Measurements from ENCODE around the gene CPA4. TPM values are rescaled to one million over a fixed set of nuclear protein-coding genes. Genes with fewer than 3 reads are reported as not detected.

The CPA4 gene
- total RNA-seq, 4 donors from 2014 or later, result not detected

GRCh38 chr7:130258494-130259078 is 34.4 kb upstream of the CPA4 start:
- TF ChIP-seq POLR2A (IDR thresholded peaks at IDR 0.05) (no peak), CTCF (IDR thresholded peaks at IDR 0.05) (no peak)
- 64 to 81% methylated on average over 1 of the region's 1 CpG for WGBS, 2 donors
- intact Hi-C loops (cut with DNase I), result no loop called here

GRCh38 chr7:130262448-130262847 is 30.5 kb upstream of the CPA4 start:
- Histone ChIP-seq H3K4me3 (replicated peaks in 1 of 3) (no peak overlapping the region), H3K27ac (no peak overlapping the region), H3K9me3 (no peaks in the 10 kb centered on the region), H3K4me1 (no peaks in the 10 kb centered on the region), H3K36me3 (no peaks in the 10 kb centered on the region), H3K27me3 (no peaks in the 10 kb centered on the region)
- intact Hi-C loops (cut with DNase I), result no loop called here
- TF ChIP-seq CTCF (IDR thresholded peaks at IDR 0.05) (no peak), POLR2A (IDR thresholded peaks at IDR 0.05) (no peak)
- DNase-seq, result no peak
- 51 to 63% methylated on average over 2 of the region's 2 CpGs for WGBS, 2 donors

More at GRCh38 chr7:130258494-130259078, 34.4 kb upstream of the CPA4 start:
- no peak overlapping the region for H3K4me3 ChIP-seq (replicated peaks in 1 of 3)
- H3K27me3 ChIP-seq, result no peaks in the 10 kb centered on the region
- H3K36me3 ChIP-seq, result no peaks in the 10 kb centered on the region
- no peaks in the 10 kb centered on the region for H3K4me1 ChIP-seq
- DNase-seq, result no peak
- H3K27ac ChIP-seq, result no peak overlapping the region
- H3K9me3 ChIP-seq, result no peaks in the 10 kb centered on the region

GRCh38 chr7:130263130-130263529 is 29.8 kb upstream of the CPA4 start:
- Histone ChIP-seq H3K36me3 (no peaks in the 10 kb centered on the region), H3K4me3 (replicated peaks in 1 of 3) (no peak overlapping the region), H3K27me3 (no peaks in the 10 kb centered on the region), H3K9me3 (no peaks in the 10 kb centered on the region), H3K27ac (no peak overlapping the region), H3K4me1 (no peaks in the 10 kb centered on the region)
- WGBS, 2 donors, result 68 to 91% methylated on average over 2 of the region's 2 CpGs
- intact Hi-C loops (cut with DNase I), result no loop called here
- no peak for DNase-seq
- TF ChIP-seq POLR2A (IDR thresholded peaks at IDR 0.05), result no peak
- TF ChIP-seq CTCF (IDR thresholded peaks at IDR 0.05), result no peak

GRCh38 chr7:130266258-130266960 is 26.6 kb upstream of the CPA4 start, which contains the start of gene CPA2:
Gene CPA2, plus strand, starts transcription at chr7:130266863. Its CDS starts 19 bp downstream, at chr7:130266882.
- 87 to 95% methylated on average over 3 of the region's 3 CpGs for WGBS, 2 donors
- H3K27me3 ChIP-seq, result no peaks in the 10 kb centered on the region
- no peak for DNase-seq

More at GRCh38 chr7:130266258-130266960, 26.6 kb upstream of the CPA4 start, which contains the start of gene CPA2:
- Histone ChIP-seq H3K9me3 (no peaks in the 10 kb centered on the region), H3K4me3 (replicated peaks in 1 of 3) (no peak within 1 kb of the TSS), H3K27ac (no peak within 1 kb of the TSS), H3K4me1 (no peaks in the 10 kb centered on the region), H3K36me3 (no peaks in the 10 kb centered on the region)
- TF ChIP-seq POLR2A (IDR thresholded peaks at IDR 0.05) (no peak), CTCF (IDR thresholded peaks at IDR 0.05) (no peak)
- intact Hi-C loops (cut with DNase I), result no loop called here
